GM19043 (cell line): ENCODE results near the gene ERBIN.
"Not testable (repeated sequence)": the region's sequence is repeated elsewhere in the genome, so short reads cannot be mapped to it uniquely, and the experiment has no call there.

Experiments
- ATAC-seq: cut with Tn5 transposase; IDR thresholded peaks from one replicate; pipeline ENCODE4 v1.9.1; 2021; ENCODE audit warnings: low read depth; ENCODE audit not compliant: unreplicated experiment

The ERBIN gene

DNA sequence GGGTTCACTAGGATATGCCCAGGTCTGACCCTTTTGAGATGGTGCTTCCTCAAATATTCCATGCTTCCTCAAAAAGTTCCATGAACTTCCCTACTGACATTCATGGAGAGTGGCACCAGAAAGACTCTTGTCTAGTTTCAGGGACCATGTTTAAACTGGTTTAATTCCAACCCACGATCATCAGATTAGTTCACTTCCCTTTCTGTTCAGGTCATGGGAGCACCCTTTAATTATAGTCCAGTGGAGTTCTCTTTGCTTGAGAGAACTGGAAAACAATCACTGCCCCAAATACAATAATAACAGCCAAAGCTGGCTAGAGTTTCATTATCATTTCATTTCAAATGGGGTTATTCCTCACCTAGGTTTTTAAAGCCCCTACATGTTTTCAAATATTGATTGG is 9.7 kb upstream of the ERBIN start:
- ATAC-seq, result no peak

DNA sequence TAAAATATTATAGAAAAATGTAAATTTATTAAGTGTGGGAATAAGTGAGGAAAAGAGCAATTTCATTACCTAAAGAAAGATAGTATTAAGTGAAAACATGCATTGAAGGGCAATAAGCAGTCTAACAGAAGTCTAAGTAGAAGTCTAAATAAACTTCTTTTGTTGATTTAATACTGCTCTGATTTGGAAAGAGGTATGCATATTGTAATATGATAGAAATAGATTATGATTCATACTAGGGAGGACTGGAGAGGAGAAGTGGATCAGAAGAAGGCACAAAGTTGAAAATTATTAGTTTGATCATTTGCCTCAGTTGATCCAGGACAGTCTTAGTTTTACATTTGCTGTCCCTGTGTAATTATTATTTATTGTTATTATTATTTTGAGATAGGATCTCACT is 6.6 kb upstream of the ERBIN start:
- ATAC-seq, result no peak

DNA sequence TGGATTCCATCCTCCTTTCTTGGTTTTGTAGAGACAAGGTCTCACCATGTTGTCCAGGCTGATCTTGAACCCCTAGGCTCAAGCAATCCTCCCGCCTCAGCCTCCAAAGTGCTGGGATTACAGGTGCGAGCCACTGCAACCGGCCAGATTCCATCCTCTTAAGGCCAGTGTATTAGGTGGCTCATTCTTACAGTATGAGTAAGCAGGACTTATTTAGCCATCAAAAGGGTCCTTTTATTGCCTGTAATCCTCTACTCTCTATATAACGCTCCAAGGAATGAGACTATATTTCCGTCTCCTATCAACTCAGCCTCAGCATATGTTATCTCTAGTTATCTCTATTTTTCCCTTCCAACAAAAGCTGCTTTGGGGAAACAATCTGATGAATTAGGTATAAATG is 3.0 kb upstream of the ERBIN start:
- ATAC-seq, result no peak

DNA sequence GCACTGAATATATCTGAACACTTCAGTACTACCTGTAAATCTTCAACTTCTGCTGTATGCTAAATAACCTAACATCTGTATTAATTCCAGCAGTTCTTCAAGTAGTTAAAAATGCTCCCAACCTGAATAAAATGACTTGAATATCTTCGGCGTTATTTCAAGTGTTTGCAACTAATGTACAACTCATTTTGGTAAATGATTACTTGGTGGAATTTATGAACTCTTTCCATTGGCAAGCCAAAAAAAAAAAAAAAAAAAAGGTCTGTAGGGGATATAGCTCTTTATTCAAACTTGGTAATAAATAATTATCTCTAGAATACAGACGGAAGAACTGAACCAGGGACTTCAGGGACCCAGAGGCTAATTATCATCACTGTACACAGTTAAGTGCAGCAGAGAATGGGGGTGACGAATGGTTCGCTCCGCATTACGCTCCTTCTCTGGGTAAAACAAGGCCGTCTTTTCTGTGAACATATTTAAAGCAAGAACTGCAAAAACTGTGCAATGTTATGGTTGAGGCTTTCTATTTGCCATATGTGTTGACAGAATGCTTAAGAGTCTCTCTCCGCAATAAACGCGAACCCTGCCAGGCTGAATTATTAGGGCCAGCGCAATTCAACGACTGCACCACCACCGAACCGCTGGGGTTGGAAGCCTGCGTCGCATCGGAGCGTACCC is 1.9 kb upstream of the ERBIN start:
- peak; percentile 6 for ATAC-seq

DNA sequence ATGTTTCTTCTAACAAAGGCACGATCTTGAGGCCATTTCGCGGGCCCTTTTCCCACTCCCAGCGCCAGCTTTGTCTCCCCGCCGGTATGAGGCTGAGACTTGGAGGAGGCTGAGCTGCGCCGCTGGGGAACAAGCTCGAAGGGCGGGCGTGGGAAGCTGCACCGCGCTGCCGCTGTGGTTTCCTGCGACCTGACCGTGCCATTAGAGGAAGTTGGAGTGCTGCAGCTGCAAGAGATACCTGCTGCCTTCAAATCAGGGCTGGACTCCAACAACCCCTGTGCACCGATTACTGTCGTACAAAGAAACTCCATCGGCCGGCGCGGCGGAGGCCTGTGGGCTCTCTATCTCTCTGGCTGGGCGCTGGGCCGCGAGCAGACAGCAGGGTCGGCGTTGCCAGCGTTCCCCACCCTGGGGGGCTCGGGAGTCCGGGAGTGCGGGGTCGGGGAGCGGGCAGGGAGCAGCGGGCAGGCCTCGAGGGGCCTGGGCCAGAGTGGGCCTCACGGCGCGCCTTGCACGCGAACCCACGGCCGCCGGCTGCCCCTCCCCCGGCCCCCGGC is 1.3 kb upstream of the ERBIN start:
- ATAC-seq, result peak; percentile 57

DNA sequence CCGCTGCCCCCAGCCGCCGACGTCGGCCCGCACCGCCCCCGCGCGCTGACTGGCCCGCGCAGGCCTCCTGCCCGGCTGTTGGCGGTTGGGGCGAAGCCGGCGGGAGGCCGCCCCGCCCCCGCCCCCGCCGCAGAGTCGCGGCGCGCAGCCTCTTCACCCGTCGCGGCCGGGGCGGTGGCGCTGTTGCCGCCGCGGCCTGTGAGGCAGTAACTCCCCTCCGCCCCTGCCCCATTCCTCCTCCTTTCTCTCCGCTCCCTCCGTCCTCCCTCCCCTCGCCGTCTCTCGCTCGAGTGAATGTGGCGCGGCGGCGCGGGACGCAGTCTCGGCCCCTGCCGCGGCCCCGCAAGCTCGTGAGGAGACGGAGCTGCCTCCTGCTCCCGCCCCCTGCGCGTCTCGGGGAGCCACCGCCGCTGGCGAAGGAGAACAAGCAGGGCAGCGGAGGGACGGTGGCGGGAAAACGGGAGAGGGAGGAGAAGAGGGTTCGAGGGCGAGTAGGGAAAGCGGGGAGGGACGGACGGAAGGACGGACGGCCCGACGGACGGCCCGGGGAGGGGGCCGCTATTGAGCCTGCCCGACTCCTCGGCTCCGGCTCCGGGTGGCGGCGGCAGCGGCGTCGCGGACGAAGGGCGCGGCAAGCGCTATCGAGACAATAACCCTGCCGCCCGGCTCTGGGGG is 637 bp upstream of the ERBIN start:
- ATAC-seq, result peak; percentile 49

DNA sequence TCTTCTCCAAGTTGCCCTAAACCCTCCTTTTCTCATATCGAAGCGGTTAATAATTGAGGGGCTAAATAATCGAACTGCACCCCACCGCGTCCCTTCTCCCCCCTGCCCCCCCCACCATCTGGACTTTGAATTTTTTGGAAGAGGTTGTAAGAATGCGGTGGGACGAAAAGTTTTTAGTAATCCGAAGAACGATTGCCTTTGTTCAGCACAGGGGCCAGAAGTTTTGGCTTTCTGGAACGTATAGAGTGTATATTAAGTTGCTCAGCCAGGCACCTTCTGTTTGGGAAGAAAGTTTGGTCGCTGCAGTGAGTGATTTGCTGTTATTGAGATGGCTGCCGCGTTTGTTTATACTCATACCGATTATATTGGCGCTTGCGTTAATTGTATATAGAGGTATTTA is 518 bp downstream of the ERBIN start:
- ATAC-seq, result no peak

DNA sequence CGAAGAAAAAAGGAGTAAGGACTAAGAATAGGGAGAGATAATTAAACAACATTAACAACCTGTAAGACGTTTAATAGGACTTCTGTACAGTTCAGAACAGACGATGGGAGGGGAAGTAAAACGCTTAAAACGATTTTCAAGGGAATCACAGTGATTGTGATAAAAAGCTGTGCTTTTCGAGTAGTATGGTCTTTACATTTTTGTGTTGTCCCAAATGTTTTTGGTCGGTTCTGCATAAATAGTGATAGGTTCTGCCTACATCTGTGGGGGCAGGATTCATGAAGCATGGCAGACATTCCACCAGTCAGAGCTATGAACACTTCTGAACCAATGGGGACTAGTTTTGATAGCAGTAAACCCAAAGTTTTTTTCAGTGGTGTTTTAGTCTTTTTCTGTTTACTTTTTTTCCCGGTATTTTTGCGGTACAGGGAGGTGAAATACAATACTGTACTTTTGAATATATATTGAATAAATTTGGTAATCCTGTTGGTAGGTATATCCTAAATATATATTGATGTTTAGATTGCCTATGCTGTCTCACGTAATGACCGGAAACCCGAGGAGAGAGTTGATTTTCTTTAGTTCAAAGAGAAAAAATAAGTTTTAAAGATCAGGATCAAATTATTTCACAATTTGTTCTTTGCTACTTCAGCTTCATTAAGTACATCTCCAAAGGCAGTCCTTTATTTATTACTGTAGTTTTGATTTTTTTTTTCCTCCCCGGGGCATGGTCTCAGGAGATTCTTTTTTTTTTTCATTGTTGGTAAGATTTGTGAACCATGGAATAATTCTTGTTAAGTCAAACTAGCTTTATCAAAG is 1.3 kb downstream of the ERBIN start:
- no peak for ATAC-seq

DNA sequence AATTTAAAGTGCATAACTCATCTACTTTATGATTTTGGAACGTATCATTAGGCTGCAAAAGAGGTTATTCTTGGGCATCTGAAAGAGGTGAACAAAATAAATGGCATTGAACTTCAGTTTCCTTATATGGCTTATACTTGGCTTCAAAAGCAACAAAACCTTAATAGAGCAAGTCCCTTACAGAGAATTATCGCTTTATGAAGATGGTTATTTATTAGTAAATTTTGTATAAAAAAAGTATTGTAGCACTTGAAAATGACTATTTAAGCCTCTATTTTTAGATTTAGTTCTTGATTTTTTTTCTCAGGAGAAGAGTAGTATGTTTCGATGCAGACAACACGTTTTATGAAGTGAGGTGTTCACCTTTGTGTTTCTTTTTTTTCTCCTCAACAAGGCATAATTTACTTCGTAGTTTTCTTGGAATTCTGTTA is 2.0 kb downstream of the ERBIN start:
- ATAC-seq, result no peak

DNA sequence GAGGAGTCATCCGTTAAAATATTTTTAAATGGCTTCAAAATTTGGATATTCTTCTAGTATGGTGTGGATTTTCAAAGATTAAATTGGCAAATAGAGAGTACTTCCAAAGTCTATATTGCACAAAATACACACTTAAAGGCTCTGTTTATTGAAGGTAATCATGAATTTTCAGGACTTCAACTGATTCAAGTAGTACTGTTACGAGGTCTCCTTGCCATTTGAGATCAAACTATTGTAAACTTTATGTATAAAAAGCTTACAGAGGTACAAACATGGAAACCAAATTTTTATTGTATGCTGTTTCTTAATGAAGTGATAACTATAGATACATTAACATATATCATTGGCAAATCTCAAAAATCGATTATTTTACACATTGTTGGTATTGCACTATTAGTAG is 2.5 kb downstream of the ERBIN start:
- ATAC-seq, result no peak

DNA sequence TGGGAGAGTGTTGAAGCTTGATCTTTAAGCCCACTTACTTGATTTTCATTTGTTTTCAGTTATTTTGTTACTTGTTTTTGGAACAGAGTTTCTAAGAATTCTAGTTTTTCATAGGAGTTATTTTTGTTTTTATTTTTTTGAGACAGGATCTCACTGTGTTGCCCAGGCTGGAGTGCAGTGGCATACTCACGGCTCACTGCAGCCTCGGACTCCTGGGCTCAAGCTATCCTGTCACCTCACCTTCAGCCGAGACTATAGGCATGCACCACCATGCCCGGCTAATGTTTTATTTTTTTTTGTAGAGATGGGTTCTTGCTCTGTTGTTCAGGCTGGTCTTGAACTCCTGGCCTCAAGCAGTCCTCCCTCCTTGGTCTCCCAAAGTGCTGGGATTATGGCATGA is 6.3 kb downstream of the ERBIN start:
- no peak for ATAC-seq

DNA sequence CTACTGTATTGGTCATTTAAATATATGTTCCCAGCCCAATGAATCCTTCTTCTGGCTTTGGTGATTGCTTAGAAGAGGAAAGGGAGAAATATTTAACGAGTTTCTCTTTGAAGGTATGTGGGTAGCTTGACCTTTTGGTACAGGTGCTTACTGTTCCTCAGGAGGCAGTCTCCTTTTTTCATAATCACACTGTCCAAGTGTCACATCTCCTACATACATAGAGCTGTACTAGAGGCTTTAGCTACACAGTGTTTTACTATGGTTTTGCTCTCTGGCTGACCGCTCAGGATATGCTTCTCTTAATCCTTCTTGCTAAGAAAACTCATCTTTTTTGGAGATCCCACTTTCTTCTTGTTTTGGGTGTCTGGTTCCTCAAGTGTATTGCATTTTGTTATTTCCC is 6.9 kb downstream of the ERBIN start:
- ATAC-seq, result no peak

DNA sequence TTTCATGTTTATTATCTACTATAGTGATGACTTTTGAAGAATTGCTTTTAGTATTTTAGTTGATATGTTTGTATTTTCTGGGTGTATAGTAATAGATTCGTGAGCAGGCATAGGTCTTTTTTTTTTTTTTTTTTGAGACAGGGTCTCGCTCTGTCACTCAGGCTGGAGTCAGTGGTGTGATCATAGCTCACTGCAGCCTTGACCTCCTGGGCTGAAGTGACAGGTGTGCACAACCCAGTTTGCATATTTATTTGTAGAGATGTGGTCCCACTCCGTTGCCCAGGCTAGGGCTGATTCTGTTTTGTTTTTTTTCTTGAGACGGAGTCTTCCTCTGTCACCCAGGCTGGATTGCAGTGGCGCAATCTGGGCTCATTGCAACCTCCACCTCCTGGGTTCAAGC is 11.9 kb downstream of the ERBIN start:
- ATAC-seq, result peak; percentile 96

DNA sequence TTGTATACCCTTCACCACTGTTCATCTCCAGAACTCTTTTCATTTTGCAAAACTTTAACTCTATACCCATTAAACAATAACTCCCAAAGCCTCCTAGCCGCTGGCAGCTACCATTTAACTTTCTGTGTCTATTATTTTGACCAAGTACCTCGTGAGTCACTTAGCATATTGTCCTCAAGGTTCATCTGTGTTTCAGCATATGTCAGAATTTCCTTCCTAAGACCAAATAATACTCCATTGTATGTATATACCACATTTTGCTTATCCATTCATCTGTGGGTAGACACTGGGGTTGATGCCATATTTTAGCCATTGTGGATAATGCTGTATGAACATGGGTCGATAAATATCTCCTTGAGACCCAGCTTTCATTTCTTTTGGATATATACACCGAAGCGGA is 17.4 kb downstream of the ERBIN start:
- no peak for ATAC-seq

DNA sequence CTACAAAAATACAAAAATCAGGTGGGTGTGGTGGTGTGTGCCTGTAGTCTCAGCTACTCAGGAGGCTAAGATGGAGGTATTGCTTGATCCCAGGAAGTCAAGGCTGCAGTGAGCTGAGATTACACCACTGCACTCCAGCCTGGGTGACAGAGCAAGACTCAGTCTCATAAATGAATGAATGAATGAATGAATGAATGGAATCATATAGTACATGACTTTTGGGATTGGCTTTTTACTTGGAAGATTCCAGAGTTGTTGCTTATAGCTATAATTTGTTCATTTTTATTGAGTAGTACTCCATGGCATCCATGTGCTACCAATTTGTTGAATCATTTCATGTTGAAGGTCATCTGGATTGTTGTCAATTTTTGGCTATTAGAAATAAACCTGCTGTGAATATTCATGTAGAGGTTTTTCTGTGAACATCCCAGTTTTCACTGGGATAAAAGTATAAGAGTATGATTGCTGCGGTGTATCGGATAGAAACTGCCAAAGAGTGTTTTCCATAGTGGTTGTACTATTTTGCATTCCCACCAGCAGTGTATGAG is 19.9 kb downstream of the ERBIN start:
- ATAC-seq, result no peak

DNA sequence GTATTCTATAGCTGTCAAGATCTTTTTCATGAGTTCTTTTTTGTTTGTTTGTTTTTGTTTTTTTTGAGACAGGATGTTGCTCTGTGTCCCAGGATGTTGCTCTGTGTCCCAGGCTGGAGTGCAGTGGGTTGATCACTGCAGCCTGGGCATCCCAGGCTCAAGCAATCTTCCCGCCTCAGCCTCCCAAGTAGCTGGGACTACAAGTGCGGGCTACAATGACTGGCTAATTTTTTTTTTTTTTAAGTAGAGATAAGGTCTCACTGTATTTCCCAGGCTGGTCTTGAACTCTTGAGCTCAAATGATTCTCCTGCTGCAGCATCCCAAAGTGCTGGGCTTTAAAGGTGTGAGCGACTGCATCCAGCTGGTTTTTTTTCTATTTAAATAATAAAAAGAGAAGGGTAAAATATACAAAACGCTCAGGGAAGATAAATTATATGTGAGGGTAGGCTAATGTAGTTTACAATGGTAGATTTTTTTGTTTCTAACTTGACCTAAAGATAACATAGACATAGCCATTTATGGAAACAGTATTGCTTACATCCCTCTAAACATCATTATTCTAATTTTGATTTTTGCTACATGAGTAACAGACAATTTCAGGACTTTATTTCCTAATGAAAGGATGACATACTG is 21.9 kb downstream of the ERBIN start:
- ATAC-seq, result no peak

DNA sequence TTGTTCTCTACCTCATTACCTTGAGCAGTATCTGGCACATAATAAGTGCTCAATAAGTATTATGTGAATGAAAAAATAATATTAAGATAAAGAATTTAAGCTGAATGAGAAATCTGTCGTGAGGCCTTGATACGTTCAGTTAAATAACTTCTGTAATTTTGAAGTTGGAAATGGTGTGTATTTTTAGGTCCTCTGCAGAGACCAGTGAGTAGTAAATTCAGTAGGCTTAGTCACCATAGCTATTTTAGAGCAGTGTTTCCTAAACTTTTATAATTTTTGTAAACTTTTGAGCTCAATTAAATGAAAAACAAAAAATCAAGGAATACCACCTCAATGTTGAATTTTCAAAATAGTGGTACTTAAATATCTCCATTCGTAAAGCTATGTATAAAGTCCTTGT is 25.0 kb downstream of the ERBIN start:
- ATAC-seq, result no peak

DNA sequence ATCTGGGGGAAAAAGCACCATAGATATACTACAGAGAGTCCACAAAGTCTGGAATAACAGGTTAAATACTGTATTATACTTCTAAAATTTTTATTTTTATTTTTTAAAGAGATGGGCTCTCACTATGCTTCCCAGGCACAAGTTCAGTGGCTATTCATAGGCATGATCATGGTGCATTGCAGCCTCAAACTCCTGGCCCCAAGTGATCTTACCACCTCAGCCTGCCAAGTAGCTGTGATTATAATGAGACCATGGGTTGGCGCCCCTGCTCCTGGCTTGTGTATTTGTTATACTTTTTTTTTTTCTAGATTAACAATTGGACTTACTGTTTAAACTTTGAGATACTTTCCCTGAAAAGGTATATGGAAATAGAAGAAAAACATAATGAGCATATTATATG is 25.9 kb downstream of the ERBIN start:
- ATAC-seq, result no peak

DNA sequence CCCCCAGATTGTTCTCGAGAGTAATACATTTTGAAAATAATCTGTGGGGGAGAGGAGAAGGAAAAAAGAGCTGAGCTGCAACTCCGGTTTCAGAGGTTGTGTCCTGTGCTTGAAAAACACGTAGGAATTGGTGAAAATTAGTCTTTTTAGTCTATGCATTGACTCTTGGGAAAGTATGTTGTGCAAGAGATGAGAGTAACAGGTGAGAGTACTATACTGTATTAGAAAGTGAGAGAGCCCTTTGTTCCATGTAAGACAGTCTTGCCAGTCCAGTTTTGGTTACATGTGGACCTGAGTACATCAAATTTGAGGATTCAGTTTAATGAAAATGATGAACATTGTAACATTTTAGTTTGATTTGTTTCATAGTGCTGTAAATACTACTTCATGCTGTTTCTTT is 27.8 kb downstream of the ERBIN start:
- ATAC-seq, result no peak

DNA sequence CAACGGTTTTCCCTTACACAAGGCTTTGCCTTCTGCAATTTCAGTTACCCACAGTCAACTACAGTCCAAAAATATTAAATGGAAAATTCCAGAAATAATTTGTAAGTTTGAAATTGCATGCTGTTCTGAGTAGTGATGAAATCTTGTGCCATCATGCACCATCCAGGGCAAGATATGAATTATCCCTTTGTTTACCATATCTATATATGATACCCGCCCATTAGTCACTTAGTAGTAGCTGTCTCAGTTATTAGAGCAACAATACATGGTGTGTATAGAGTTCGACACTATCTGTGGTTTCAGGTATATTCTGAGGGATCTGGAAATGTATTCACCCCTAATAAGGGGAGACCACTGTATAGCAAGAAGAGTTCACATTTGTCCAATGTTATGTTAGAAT is 29.4 kb downstream of the ERBIN start:
- no peak for ATAC-seq

DNA sequence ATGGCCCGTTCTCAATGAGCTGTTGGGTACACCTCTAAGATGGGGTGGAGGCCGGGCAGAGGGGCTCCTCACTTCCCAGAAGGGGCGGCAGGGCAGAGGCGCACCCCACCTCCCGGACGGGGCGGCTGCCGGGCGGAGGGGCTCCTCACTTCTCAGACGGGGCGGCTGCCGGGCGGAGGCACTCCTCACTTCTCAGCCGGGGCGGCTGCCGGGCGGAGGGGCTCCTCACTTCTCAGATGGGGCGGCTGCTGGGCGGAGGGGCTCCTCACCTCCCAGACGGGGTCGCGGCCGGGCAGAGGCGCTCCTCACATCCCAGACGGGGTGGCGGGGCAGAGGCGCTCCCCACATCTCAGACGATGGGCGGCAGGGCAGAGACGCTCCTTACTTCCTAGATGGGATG is 31.3 kb downstream of the ERBIN start:
- not testable (repeated sequence) for ATAC-seq
